Measurements from ENCODE around the gene SGSM1.
"Not testable (repeated sequence)": the region's sequence is repeated elsewhere in the genome, so short reads cannot be mapped to it uniquely, and the experiment has no call there.

The SGSM1 gene

DNA sequence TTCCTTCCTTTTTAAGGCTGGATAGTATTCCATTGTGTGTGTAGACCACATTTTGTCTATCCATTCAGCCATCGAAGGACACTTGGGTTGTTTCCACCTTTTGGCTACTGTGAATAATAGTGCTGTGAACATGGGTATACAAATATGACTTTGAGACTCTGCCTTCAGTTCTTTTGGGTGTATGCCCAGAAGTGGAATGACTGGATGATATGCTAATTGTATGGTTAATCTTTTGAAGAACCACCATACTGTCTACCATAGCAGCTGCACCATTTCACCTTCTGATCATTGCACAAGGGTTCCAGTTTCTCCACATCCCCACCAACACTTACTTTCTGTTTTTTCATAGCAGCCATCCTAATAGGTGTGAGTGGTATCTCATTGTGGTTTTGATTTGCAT lies 30.3 kb downstream of the SGSM1 start:
- no peak for DNase-seq (ENCODE audit: low read depth in 2 of 2, low spot score in 1 of 2)

DNA sequence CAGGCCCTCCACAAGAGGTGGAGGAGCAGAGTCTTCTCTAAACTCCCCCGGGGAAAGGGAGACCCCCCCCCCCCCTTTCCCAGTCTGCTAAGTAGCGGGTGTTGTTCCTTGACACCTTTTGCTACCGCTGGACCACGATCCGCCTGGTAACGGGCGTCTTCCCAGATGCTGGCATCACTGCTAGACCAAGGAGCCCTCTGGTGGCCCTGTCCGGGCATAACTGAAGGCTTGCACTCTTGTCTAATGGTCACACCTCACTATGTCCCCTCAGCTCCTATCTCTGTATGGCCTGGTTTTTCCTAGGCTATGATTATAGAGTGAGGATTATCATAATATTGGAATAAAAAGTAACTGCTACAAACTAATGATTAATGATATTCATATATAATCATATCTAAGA lies 31.5 kb downstream of the SGSM1 start:
- not testable (repeated sequence) for DNase-seq (ENCODE audit: low read depth in 2 of 2, low spot score in 1 of 2)

DNA sequence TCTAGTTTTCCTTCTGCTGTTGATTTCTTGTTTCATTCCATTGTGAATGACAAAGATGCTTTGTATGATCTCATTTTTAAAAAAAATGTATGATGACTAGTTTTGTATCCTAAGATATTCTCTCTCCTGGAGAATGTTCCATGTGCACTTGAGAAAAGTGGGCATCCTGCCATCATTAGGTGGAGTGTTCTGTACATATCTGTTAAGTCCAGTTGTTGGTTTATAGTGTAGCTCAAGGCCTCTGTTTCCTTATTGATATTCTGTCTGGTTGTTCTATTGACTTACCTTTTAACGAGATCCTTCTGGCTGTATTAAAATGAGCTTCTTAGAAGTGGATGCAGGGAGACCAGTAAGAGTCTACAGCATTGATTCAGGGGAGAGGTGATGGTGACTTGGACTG lies 35.2 kb downstream of the SGSM1 start:
- DNase-seq (ENCODE audit: low read depth in 2 of 2, low spot score in 1 of 2): no peak

DNA sequence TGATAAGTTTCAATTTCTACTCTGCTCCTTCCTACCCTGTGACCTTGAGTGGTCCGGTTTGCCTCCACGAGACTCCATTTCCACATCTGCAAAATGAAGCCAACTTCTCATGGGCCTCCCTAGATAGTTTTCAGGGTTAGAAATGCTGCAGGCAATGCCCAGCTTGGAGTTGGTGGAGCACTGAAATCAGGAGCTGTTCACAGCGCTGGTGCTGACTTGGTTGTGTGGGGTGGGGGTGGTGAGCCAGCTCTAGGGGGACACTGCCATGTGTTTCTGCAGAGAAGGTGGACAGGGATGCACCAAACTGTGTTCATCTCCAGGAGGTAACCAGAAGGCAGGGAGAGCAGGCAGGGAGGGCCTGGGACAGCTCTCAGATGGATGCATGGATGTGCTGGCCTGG lies 37.0 kb downstream of the SGSM1 start:
- DNase-seq (ENCODE audit: low read depth in 2 of 2, low spot score in 1 of 2): no peak

DNA sequence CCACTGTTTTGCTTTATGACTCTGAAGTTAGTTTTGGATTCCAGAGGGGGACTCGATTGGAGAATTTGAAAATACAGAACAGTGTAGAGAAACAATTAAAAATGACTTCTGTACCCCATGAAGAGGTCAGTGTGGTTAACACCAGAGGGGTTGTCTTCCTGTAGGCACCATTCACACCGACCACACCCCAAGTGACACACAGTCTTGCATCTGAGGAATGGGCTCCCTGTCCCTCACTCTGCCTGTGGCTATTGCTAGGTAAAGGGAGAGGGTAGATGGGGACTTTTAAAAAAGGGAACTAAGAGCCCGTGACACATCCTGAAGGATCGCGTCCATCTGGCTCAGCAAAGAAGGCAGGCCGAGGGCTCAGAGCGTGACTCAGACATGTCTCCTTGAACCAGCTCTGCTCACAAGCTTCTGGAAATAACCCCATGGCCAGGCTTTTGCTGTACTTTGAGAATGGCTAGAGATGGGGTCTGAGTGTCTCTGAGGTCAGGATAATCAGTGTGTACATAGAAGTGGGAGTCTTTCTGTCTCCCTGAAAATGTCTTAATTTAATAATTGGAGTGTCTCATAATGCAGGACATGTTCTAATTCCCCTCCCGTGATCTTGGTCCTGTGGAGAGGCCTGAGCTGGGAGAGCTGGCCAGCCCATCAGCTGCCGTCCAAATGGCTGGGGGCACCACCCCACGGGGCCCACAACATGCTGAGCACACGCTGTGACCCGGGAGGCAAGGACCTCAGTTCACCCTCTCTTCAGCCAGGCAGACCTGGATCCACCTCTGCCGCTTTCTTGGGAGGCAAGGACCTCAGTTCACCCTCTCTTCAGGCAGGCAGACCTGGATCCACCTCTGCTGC lies 39.3 kb downstream of the SGSM1 start:
- no peak for DNase-seq (ENCODE audit: low read depth in 2 of 2, low spot score in 1 of 2)

DNA sequence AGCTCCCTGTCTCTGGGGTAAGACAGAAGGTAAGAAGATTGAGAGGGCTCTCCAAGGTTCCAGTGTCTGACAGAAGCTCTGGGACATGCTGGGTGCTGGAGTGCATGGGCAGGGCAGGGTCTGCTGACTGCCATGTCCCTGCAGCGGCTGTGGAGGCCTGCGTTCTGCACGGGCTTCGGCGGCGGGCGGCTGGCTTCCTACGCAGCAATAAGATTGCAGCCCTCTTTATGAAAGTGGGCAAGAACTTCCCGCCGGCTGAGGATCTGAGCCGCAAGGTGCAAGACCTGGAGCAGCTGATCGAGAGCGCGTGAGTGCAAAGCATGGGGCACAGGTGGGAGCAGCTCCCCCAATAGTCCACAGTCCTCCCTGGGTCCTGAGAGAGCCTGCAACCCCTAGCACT lies 41.5 kb downstream of the SGSM1 start:
- DNase-seq (ENCODE audit: low read depth in 2 of 2, low spot score in 1 of 2): no peak

DNA sequence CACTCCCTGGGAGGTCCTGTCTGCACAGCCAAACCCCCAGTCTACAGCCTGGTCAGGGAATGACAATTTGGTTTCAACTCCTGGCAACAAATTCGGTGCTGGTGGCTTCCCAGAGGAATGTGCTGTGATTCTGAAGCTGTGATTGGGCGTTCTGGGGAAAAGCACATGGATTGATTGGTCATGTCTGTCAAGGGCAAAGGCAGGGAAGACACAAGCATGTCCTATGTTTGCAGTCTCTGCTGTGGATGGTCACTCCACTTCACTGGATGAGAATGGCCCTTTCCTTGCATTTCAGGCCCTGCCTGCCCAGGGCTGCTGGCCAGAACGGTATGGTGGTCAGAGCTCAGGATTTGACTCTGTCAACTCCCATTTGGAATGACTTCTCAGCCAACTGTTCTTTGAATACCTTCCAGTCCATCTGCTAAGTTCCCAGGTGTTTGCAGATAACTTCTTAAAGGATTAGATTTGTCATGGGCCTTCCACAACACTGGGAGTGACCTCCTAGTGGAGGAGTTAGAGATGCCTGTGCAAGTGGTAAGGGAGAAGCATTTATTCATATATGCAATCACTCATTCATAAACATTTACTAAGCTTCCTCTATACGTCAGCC lies 42.7 kb downstream of the SGSM1 start:
- DNase-seq (ENCODE audit: low read depth in 2 of 2, low spot score in 1 of 2): no peak

DNA sequence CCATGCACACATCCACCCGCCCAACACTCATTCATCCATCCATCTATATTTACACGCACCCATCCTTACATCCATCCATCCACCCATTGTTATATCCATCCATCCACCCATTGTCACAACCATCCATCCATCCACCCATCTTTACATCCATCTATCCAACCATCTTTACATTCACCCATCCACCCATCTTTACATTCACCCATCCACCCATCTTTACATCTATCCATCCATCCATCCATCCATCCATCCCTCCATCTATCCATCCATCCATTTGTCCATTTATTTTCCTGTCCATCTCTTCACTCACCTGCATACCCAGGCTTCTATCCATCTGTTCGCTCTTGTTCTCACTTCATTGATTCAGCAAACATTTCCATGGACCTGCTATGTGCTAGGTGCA lies 49.8 kb downstream of the SGSM1 start:
- DNase-seq (ENCODE audit: low read depth in 2 of 2, low spot score in 1 of 2): no peak

DNA sequence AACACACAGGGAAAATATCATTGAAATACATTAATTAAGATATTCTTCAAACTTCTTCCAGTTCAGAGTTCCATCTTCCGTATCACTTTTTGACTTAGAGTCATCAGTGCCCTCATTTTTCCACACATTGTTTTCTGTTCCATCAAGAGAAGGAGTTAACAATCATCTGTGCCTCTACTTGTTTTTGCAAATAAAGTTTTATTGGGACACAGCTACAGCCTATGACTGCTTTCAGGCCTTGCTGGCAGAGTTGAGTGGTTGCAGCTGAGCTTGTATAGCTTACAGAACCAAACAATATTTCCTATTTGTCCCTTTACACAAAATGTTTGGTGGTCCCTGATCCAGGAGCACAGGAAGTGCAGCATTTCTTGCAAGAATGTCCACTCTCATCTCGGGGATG lies 51.6 kb downstream of the SGSM1 start:
- DNase-seq (ENCODE audit: low read depth in 2 of 2, low spot score in 1 of 2): no peak

DNA sequence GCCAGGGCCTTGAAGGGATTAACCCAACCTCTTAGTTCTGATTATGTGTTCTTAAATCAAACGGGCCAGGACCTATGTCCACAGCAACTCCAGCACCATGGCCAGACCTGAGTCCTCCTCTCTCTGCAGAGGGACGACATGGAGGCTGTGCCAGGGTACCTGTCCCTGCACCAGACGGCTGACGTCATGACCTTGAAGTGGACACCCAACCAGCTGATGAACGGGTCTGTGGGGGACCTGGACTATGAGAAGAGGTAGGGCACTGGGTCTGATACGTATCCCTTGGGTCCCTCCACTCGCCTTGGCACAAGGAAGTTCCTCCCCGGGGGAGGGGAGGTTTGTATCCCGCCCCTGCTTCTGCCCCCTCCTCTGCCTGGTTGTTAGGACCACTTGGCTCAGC lies 53.6 kb downstream of the SGSM1 start:
- no peak for DNase-seq (ENCODE audit: low read depth in 2 of 2, low spot score in 1 of 2)

DNA sequence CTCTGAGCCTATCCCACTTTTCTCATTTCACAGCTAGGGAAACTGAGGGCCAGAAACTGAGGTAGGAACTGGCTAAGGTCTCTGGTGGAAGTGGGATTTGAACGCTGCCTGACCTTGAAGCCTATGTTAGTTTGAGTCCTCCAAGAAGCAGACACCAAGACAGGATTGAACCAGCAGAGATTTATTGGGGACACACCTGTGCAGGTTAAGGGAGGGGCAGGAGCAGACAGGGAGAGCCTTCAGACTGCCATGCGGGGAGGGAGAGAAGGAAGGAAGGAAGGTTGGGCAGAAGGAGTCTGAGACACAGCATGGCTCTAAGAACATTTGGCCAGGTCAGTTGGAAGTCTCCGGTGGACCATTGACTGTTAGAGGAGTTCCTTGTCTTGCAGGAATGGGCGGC lies 59.5 kb downstream of the SGSM1 start:
- no peak for DNase-seq (ENCODE audit: low read depth in 2 of 2, low spot score in 1 of 2)

DNA sequence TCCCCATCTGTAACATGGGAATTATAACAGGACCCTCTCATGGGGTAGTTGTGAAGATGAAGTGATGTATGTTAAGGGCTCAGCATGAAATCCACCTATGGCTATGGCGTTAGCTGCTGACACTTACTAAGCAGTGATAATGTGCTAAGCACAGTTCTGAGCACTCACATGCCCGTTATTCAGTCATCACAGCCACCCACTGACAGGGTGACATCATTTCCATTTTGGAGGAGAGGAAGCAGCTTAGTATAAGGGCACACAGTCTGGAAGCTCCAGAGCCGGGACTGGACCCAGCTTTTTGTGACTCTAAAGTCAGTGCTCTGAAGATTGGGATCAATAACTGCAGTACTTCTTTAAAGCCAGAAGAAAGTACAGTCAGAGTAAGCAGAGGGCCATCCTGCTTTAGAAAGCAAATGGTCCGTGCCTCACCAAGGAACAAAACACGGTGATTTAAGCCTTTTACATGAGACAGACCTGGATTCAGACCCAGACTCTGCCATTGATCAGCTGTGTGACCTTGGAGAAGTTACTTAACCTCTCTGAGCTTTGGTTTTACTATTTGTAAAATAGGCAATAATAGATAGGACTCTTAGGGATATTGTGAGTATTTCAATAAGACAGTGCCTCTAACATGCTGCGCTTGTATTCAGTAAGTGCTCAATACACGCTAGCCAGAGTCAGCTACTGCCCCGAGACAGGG lies 61.5 kb downstream of the SGSM1 start:
- DNase-seq (ENCODE audit: low read depth in 2 of 2, low spot score in 1 of 2): no peak

DNA sequence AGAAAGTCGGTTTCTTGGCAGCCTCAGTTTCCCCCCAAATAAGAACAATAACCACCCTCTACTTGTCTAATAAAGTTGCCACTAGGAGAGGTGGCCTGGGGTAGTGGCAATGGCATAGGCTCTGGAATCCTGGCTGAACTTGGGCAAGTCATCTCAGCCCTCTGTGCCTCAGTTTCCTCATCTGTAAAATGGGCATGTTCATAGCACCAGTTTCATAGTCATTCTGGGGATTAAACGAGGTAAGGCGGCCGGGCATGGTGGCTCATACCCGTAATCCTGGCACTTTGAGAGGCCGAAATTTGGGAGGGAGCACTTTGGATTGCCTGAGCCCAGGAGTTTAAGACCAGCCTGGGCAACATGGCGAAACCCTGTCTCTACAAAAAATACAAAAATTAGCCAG lies 63.0 kb downstream of the SGSM1 start:
- no peak for DNase-seq (ENCODE audit: low read depth in 2 of 2, low spot score in 1 of 2)

DNA sequence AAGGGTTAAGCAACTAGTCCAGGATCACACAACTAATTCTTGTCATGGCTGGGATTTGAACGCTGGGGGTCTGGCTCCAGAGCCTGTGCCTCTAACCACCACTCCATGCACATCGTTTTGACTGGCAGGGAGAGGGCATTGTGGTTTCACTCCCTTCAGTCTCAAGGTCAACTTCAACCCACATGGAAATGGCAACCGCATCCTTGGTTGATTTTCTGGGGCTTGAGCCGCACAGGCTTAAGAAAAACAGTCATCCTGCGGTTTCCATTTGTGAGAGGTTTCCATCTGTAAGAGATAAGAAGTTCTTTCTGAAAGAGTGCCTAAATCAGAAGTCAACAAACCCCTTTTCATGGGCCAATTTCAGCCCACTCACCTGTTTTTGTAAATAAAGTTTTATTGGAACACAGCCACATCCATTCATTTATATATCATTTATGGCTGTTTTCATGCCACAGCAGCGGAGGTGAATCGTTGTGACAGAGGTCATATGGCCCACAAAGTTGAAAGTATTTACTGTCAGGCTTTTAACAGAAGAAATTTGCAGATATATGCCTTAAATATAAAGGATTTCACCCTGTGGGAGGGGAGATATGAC lies 65.7 kb downstream of the SGSM1 start:
- no peak for DNase-seq (ENCODE audit: low read depth in 2 of 2, low spot score in 1 of 2)

DNA sequence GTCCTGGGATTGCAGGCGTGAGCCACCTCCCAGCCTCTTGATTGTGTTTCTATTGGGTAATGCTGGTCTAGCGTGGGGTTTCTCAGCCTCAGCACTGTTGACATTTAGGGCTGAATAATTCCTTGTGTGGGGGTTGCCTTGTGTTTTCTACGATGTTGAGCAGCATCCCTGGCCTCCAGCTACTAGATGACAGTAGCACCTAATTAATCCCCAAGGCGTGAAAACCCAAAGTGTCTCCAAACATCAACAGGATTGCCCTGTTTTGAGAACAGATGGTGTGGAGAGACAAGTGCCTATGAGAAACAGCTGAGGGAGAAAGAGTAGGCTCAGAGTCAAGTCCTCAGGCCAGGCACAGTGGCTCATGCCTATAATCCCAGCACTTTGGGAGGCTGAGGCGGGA lies 67.2 kb downstream of the SGSM1 start:
- DNase-seq (ENCODE audit: low read depth in 2 of 2, low spot score in 1 of 2): no peak

DNA sequence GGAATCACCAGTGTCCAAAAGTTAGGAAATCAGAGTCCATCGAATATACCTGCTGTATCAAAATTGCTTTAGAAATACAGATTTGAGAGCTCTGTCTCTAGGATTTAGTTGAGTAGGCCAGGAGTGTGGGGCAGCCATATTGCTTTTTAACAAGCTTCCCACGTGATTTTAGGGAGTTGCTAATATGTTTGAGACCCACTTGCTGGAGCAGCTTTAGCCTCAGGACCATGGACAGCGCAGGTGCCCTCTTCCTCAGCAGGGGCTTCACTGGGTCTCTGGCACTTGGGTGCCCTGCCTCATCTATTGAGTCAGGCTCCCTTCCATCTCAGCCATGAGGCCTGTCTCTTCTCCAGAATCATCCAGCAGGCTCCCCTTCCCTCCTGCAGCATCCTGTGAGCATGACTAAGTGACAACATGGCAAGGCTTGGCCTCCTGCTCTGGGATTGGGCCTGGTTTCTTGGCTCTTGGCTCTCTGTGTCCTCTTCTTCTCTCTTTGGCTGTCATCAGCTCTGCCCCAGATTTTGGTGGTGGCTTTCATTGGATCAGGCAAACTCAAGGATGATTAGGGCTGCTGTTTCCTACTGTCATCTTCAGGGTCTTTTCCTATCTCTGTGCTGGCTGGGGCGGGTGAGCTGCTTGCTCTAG lies 70.0 kb downstream of the SGSM1 start:
- DNase-seq (ENCODE audit: low read depth in 2 of 2, low spot score in 1 of 2): no peak

DNA sequence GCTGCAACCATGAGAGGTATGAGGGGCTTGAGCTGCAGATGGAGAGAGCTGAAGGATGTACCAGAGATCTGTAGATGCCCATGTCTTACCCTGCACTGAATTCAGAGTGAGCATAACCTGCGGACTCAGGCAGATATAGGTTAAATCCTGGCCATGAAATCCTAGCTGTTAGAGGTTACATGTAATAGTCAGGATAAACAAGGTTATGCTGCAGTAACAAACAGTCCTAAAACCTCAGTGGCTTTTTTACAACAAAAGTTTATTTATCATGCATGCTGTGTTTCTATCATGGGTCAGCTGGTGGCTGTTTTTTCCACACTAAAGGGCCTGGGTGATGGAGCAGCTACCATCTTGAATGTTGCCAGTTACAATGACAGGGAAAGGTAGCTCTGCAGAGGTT lies 70.7 kb downstream of the SGSM1 start:
- DNase-seq (ENCODE audit: low read depth in 2 of 2, low spot score in 1 of 2): no peak

DNA sequence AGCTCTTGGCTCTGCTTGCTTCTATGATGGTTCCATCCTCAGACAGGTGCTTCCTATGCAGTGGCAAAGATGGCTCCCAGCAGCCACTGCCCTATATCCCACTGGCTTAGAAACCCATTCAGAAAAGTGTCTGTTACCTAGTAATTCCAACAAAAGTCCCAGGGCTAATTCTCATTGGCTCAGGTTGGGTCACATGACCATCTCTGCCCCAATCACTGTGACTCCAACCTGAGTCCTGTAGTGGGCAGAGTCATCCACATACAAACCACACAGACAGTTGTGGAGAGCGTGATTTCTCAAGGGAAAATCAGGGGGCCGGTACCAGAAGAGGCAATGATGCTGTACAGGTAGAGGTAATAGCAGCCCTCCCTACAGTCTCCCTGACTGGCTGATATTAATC lies 73.0 kb downstream of the SGSM1 start:
- no peak for DNase-seq (ENCODE audit: low read depth in 2 of 2, low spot score in 1 of 2)

DNA sequence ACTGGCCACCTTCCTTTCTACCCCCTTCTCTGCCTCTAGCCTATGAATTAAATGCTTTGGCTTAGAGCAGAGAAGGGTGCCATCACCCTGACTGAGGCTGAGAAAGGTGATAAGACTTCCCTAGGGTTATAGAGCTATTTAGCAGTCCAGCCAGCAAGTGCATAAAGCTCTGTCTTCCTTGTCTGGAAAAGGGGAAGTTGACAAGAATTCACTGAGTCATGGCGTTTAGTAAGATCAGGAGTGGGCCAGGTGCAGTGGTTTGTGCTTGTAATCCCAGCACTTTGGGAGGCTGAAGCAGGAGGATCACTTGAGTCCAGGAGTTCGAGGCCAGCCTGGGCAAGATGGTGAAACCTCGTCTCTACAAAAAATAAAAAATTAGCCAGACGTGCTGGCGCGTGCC lies 77.4 kb downstream of the SGSM1 start:
- no peak for DNase-seq (ENCODE audit: low read depth in 2 of 2, low spot score in 1 of 2)

DNA sequence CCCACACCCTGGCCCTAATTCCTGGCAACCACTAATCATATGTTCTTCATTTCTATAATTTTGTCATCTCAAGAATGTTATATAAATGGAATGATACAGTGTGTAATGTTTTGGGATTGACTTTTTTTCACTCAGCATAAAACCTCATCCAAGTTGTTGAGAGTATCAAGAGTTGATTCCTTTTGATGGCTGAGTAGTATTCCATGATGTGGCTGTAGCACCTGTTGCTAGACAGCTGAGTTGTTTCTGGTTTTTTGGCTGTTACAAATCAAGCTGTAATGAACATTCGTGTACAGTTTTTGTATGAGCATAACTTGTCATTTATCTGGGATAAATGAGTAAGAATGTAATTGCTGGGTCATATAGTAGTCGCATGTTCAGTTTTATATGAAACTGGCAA lies 81.2 kb downstream of the SGSM1 start:
- no peak for DNase-seq (ENCODE audit: low read depth in 2 of 2, low spot score in 1 of 2)

DNA sequence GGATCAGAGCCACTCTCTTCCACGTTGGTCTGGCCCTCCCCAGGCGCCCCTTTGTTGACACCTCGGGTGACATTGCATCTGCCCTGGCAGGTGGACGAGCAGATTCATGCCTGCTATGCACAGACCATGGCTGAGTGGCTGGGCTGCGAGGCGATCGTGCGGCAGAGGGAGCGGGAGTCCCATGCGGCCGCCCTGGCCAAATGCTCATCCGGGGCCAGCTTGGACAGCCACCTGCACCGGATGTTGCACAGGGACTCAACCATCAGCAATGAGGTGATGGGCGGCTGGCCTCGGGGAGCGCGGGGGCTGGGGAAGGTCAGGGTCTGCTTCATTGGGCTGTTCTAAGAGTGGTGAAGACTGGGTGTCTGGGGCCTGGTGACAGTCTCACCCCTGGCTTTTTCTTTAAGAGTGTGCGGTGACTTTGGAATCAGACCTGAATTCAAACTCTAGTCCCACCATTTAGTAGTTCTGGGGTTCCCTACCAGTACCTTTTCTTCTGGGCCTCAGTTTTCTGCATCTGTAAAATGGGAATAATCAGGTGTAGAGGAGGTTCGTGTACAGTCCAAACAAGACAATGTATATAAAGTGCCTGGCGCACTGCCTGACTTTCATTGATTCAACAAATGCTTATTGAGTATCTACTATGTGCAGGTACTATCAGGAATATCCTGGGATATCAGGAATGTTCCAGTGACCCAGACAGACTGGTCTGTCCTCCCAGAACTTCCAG lies 87.5 kb downstream of the SGSM1 start:
- DNase-seq (ENCODE audit: low read depth in 2 of 2, low spot score in 1 of 2): no peak
